SK-N-SH (cell line): ENCODE data around the gene KLLN. TPM values are rescaled to one million over a fixed set of nuclear protein-coding genes. Genes with fewer than 3 reads are reported as not detected.
A peak's percentile ranks its signal among the peaks of the same experiment; 100 is the strongest.
"Not testable (repeated sequence)": the region's sequence is repeated elsewhere in the genome, so short reads cannot be mapped to it uniquely, and the experiment has no call there.

Source experiments
- CTCF ChIA-PET: fragments of 300-600, 350-600 bp; formaldehyde crosslinking; extraction: SDS; loops from one replicate; lab custom pipeline; 2021; lab: Yijun Ruan, JAX
- POLR2A ChIA-PET: fragments of 350-600 bp; sonication (Branson Sonifier 250); formaldehyde crosslinking; extraction: SDS; loops from one replicate; lab custom pipeline; 2020; ENCODE audit warnings: antibody characterized with exemption, inconsistent platforms; lab: Yijun Ruan, JAX
- DNase-seq: peaks from one replicate; pipeline ENCODE4 v3.0.0; 2012
- H2AFZ ChIP-seq: fragments of 200-600 bp; sonication (generic); 2 replicates; pipeline ENCODE4 v1.8.1; 2016; ENCODE audit warnings: antibody characterized with exemption, mild to moderate bottlenecking, low read depth
- H3F3A ChIP-seq: fragments of 200-600 bp; sonication (generic); replicated peaks from 2 replicates; pipeline ENCODE3; 2016; ENCODE audit warnings: antibody characterized with exemption, mild to moderate bottlenecking; ENCODE audit not compliant: insufficient read depth
- H3K27ac ChIP-seq, 2 experiments: fragments of 200-500 bp in 1 of 2; fragments of 200-600 bp in 1 of 2; sonication (Bioruptor generic) in 1 of 2; sonication (generic), shearing (Covaris generic) in 1 of 2; 2 replicates each; pipeline versions ENCODE4 v1.5.1 to v1.6.1; 2014 to 2016; ENCODE audit warnings: low read depth in 2 of 2, inconsistent platforms in 1 of 2, low read length in 1 of 2, mild to moderate bottlenecking in 1 of 2, mixed read lengths in 1 of 2
- H3K27me3 ChIP-seq: fragments of 200-600 bp; sonication (generic), shearing (Covaris generic); 2 replicates; pipeline ENCODE4 v1.6.1; 2016; ENCODE audit warnings: mixed run types; ENCODE audit not compliant: insufficient read depth
- H3K36me3 ChIP-seq, 2 experiments: fragments of 200-500 bp in 1 of 2; fragments of 200-600 bp in 1 of 2; sonication (Bioruptor generic) in 1 of 2; sonication (generic) in 1 of 2; replicated peaks in 1 of 2; 2 replicates each; pipeline versions ENCODE3 to v1.5.1; 2014 to 2016; ENCODE audit warnings: low read length in 1 of 2, mild to moderate bottlenecking in 1 of 2; ENCODE audit not compliant: insufficient read depth in 2 of 2, control insufficient read depth in 1 of 2
- H3K4me1 ChIP-seq, 2 experiments: fragments of 200-500 bp in 1 of 2; fragments of 200-600 bp in 1 of 2; sonication (Bioruptor generic) in 1 of 2; sonication (generic), shearing (Covaris generic) in 1 of 2; 2 replicates each; pipeline versions ENCODE4 v1.5.1 to v1.6.1; 2014 to 2016; ENCODE audit warnings: low read depth in 1 of 2, low read length in 1 of 2, mixed run types in 1 of 2; ENCODE audit not compliant: insufficient read depth in 2 of 2, control insufficient read depth in 1 of 2
- H3K4me2 ChIP-seq: fragments of 200-600 bp; sonication (generic), shearing (Covaris generic); 2 replicates; pipeline ENCODE4 v1.6.1; 2017; ENCODE audit warnings: mixed run types
- H3K4me3 ChIP-seq, 2 experiments: fragments of 200-500 bp in 1 of 2; fragments of 200-600 bp in 1 of 2; sonication (Bioruptor generic) in 1 of 2; sonication (generic), shearing (Covaris generic) in 1 of 2; 2 replicates each; pipeline versions ENCODE4 v1.5.1 to v1.8.1; 2014 to 2016; ENCODE audit warnings: low read depth in 2 of 2, inconsistent platforms in 1 of 2, low read length in 1 of 2, mild to moderate bottlenecking in 1 of 2, mixed read lengths in 1 of 2, moderate library complexity in 1 of 2
- H3K79me2 ChIP-seq: fragments of 200-600 bp; sonication (generic); 2 replicates; pipeline ENCODE4 v1.8.1; 2017; ENCODE audit warnings: mild to moderate bottlenecking; ENCODE audit not compliant: insufficient read depth
- H3K9ac ChIP-seq: fragments of 200-600 bp; sonication (generic); 2 replicates; pipeline ENCODE4 v1.6.1; 2017; ENCODE audit warnings: mixed run types
- H3K9me2 ChIP-seq: fragments of 200-600 bp; sonication (generic); 2 replicates; pipeline ENCODE4 v1.6.1; 2017; ENCODE audit warnings: mixed run types
- H3K9me3 ChIP-seq: fragments of 200-600 bp; sonication (generic); 2 replicates; pipeline ENCODE4 v1.6.1; 2017; ENCODE audit warnings: mixed run types, mild to moderate bottlenecking, moderate library complexity
- H4K20me1 ChIP-seq: fragments of 200-600 bp; sonication (generic); 2 replicates; pipeline ENCODE4 v1.6.1; 2017; ENCODE audit warnings: mild to moderate bottlenecking, mixed run types; ENCODE audit not compliant: insufficient read depth
- CTCF ChIP-seq: fragments of 200-600 bp; sonication (generic); IDR thresholded peaks from 2 replicates; pipeline ENCODE4 v1.6.1; 2017; ENCODE audit warnings: antibody characterized with exemption, mild to moderate bottlenecking, moderate library complexity
- EP300 ChIP-seq, 2 experiments: IDR thresholded peaks; 2 replicates each; pipeline versions ENCODE4 v1.4.0 to v1.6.1; 2012; ENCODE audit warnings: borderline replicate concordance in 1 of 2, low read depth in 1 of 2, low read length in 1 of 2
- GABPA ChIP-seq: IDR thresholded peaks from 2 replicates; pipeline ENCODE4 v1.4.0; 2012; ENCODE audit warnings: low read depth, mild to moderate bottlenecking
- NRF1 ChIP-seq: IDR thresholded peaks from 2 replicates; pipeline ENCODE4 v1.6.1; 2012; ENCODE audit warnings: low read depth, mild to moderate bottlenecking, low read length
- PBX3 ChIP-seq: IDR thresholded peaks from 2 replicates; pipeline ENCODE4; 2012
- RAD21 ChIP-seq: IDR thresholded peaks from 2 replicates; pipeline ENCODE4 v1.6.1; 2012; ENCODE audit warnings: mild to moderate bottlenecking, low read length
- TAF1 ChIP-seq: IDR thresholded peaks from 2 replicates; pipeline ENCODE4 v1.6.1; 2012; ENCODE audit warnings: low read depth, mild to moderate bottlenecking, low read length, moderate library complexity, borderline replicate concordance
- TCF12 ChIP-seq: IDR thresholded peaks from 2 replicates; pipeline ENCODE4 v1.4.0; 2012
- WGBS: methylation state at CpG from one replicate; pipeline ENCODE4 v1.1.6; 2017; ENCODE audit warnings: low lambda C conversion rate; 5-methylcytosine and 5-hydroxymethylcytosine counted together
- polyA plus RNA-seq, 3 experiments: library from polyadenylated mRNA; depleted of rRNA; stranded (reverse); fragments of >200 nt; gene quantifications; 2 replicates each; pipeline ENCODE4 v1.2.3, GENCODE V29; 2012

KLLN gene
- polyA plus RNA-seq, 1 of the 3 experiments (the other 2 are of a cell fraction): 1.2 TPM

DNA sequence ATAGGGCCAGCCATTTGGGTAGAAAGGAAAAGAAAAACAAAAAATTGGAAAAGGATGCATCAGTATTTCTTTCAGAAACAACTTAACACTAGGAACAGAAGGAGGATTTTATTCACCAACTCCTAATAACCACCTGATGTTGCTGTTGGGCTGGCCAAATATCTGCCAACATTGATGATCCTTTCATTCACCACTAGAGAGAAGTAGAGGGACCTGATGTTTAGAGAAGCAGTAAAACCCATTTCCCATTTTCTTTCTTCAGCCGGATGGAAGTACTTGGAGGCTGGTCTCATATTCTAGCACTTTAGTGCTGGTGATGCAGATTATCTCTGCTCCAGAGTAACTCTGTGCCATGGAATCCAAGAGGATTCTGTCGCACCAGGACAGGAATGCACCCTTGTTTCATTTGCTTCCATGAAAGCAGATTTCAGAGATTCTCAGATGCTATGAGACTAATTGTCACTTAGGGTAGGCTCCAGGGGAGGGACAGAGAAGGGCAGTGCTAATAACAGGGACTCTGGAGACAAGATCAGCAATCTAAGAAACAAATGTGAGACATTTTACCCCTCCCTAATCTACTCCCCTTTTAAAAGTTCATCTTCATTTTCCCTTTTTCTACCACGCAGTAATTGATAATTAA is 3.1 kb downstream of the KLLN start (continued):
- TF ChIP-seq TCF12: 0 out of 2 replicates have a peak, but pooled peaks have one; percentile 6
- peak; percentile 66 for TF ChIP-seq CTCF
- peak; percentile 92 for TF ChIP-seq RAD21
- no peak for TF ChIP-seq GABPA
- TF ChIP-seq EP300 (IDR thresholded peaks at IDR 0.05; ENCODE audit: borderline replicate concordance in 1 of 2, low read depth in 1 of 2, low read length in 1 of 2): no peak; a peak in 1 of 4 replicates
- TF ChIP-seq NRF1: no peak
- TF ChIP-seq PBX3: no peak
- no peak for TF ChIP-seq TAF1

GRCh38 chr10:87855665-87856064 is 7.7 kb downstream of the KLLN start:
- H3F3A ChIP-seq, H3K4me2 ChIP-seq, H3K4me1 ChIP-seq, H3K9me2 ChIP-seq, H3K36me3 ChIP-seq, H3K9me3 ChIP-seq, H4K20me1 ChIP-seq, H3K79me2 ChIP-seq, DNase-seq, H3K4me3 ChIP-seq, POLR2A ChIA-PET, H3K27ac ChIP-seq, H2AFZ ChIP-seq, H3K9ac ChIP-seq, H3K27me3 ChIP-seq: not testable (repeated sequence)
- CTCF ChIA-PET: interaction anchor here (1.3 to 2.8 kb wide), 2 partner anchors 10 to 697 kb away, joined by 3 to 13 read pairs; no protein-coding TSS in a partner anchor
- WGBS: 88% methylated on average over 4 of the region's 4 CpGs

DNA sequence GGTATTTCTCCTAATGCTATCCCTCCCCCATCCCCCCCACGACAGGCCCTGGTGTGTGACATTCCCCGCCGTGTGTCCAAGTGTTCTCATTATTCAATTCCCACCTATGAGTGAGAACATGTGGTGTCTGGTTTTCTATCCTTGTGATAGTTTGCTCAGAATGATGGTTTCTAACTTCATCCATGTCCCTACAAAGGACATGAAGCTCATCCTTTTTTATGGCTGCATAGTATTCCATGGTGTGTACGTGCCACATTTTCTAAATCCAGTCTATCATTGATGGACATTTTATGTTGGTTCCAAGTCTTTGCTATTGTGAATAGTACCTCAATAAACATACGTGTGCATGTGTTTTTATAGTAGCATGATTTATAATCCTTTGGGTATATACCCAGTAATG is 8.1 kb downstream of the KLLN start:
- not testable (repeated sequence) for H4K20me1 ChIP-seq
- CTCF ChIA-PET: interaction anchor here (2.8 kb wide), 1 partner anchor 698 kb away, joined by 13 read pairs; no protein-coding TSS in a partner anchor

More for the DNA sequence above, 8.1 kb downstream of the KLLN start:
- H2AFZ ChIP-seq, H3F3A ChIP-seq, H3K27ac ChIP-seq, H3K79me2 ChIP-seq, POLR2A ChIA-PET, H3K36me3 ChIP-seq, H3K4me3 ChIP-seq, H3K9me3 ChIP-seq, H3K9me2 ChIP-seq, H3K27me3 ChIP-seq, H3K4me1 ChIP-seq, H3K4me2 ChIP-seq, H3K9ac ChIP-seq, DNase-seq: not testable (repeated sequence)
- 85% methylated on average over 5 of the region's 5 CpGs for WGBS
